ENCODE measurements around the gene FBXL12. TPM values are rescaled to one million over a fixed set of nuclear protein-coding genes. Genes with fewer than 3 reads are reported as not detected.

FBXL12 gene
- total and polyA plus RNA-seq, 4 donors, result 10.0 to 11.7 (median 10.3) TPM

GRCh38 chr19:9818175-9818733 is 625 bp downstream of the FBXL12 start (continued):
- no peak for TF ChIP-seq REST (IDR thresholded peaks at IDR 0.05)

GRCh38 chr19:9811139-9811538 is 7.7 kb downstream of the FBXL12 start:
- no peak overlapping the region for H3K27ac ChIP-seq (ENCODE audit: low read depth in 1 of 2, low read length in 2 of 2)
- no peak overlapping the region for H3K4me3 ChIP-seq (ENCODE audit: low read depth in 1 of 3, low read length in 3 of 3)
- no peaks in the 10 kb centered on the region for H3K27me3 ChIP-seq (ENCODE audit: control insufficient read depth in 4 of 4, insufficient read depth in 4 of 4, low read length in 3 of 4)
- WGBS, result 98% methylated on average over 21 of the region's 21 CpGs
- no peak overlapping the region for H3K9ac ChIP-seq (ENCODE audit: low read depth in 1 of 2, low read length in 2 of 2)
- DNase-seq (ENCODE audit: low spot score), result no peak
- H3K4me1 ChIP-seq (ENCODE audit: control insufficient read depth in 4 of 4, insufficient read depth in 4 of 4, low read length in 3 of 4), result peaks cover 0 to 2% (median 1%) of the 10 kb centered on the region in 4 donors
- TF ChIP-seq HNF4G (IDR thresholded peaks at IDR 0.05) (no peak), RXRA (IDR thresholded peaks at IDR 0.05) (no peak), SP1 (IDR thresholded peaks at IDR 0.05) (no peak), TAF1 (conservative IDR thresholded peaks at IDR 0.05) (no peak), NR2F2 (IDR thresholded peaks at IDR 0.05) (no peak), CTCF (IDR thresholded peaks at IDR 0.05; ENCODE audit: low read depth, low read length, missing input control) (no peak), GABPA (IDR thresholded peaks at IDR 0.05 in 1 of 2, conservative IDR thresholded peaks at IDR 0.05 in 1 of 2) (no peak), EGR1 (IDR thresholded peaks at IDR 0.05; ENCODE audit: low read depth in 2 of 2) (no peak)
- peaks cover 5 to 39% (median 22%) of the 10 kb centered on the region in 4 donors for H3K36me3 ChIP-seq (ENCODE audit: control insufficient read depth in 4 of 4, insufficient read depth in 3 of 4, low read depth in 1 of 4, low read length in 3 of 4)
- no peaks in the 10 kb centered on the region for H3K9me3 ChIP-seq (ENCODE audit: control insufficient read depth in 4 of 4, low read length in 3 of 4)

- DNase-seq (ENCODE audit: low spot score), result no peak
- no peak overlapping the region for H3K9ac ChIP-seq (ENCODE audit: low read depth in 1 of 2, low read length in 2 of 2)
- H3K27ac ChIP-seq (ENCODE audit: low read depth in 1 of 2, low read length in 2 of 2), result no peak overlapping the region
- no peaks in the 10 kb centered on the region for H3K27me3 ChIP-seq (ENCODE audit: control insufficient read depth in 4 of 4, insufficient read depth in 4 of 4, low read length in 3 of 4)
- no peak overlapping the region for H3K4me3 ChIP-seq (ENCODE audit: low read depth in 1 of 3, low read length in 3 of 3)
- no peaks in the 10 kb centered on the region for H3K9me3 ChIP-seq (ENCODE audit: control insufficient read depth in 4 of 4, low read length in 3 of 4)
- H3K4me1 ChIP-seq (ENCODE audit: control insufficient read depth in 4 of 4, insufficient read depth in 4 of 4, low read length in 3 of 4), result no peaks in the 10 kb centered on the region
- 94% methylated on average over 11 of the region's 11 CpGs for WGBS
- peaks cover 5 to 42% (median 22%) of the 10 kb centered on the region in 4 donors for H3K36me3 ChIP-seq (ENCODE audit: control insufficient read depth in 4 of 4, insufficient read depth in 3 of 4, low read depth in 1 of 4, low read length in 3 of 4)
- TF ChIP-seq RXRA (IDR thresholded peaks at IDR 0.05) (no peak), TAF1 (conservative IDR thresholded peaks at IDR 0.05) (no peak), HNF4A (conservative IDR thresholded peaks at IDR 0.05) (no peak), ATF3 (IDR thresholded peaks at IDR 0.05) (no peak), NR2F2 (IDR thresholded peaks at IDR 0.05) (no peak), REST (IDR thresholded peaks at IDR 0.05) (no peak), GABPA (IDR thresholded peaks at IDR 0.05 in 1 of 2, conservative IDR thresholded peaks at IDR 0.05 in 1 of 2) (no peak), ZBTB33 (IDR thresholded peaks at IDR 0.05) (no peak), EGR1 (IDR thresholded peaks at IDR 0.05; ENCODE audit: low read depth in 2 of 2) (no peak), FOXA2 (IDR thresholded peaks at IDR 0.05) (no peak)
These were observed 9.7 kb downstream of the FBXL12 start for GRCh38 chr19:9808855-9809824.

Measured in liver (tissue), 9 donors.